Activated T-cell treated with anti-CD3 and anti-CD28 coated beads for 24 hours (primary cell): Measurements from ENCODE around the gene ZNF492.
"Not testable (repeated sequence)": the region's sequence is repeated elsewhere in the genome, so short reads cannot be mapped to it uniquely, and the experiment has no call there.

Experiments used
- DNase-seq: peaks from one replicate; pipeline ENCODE4 v3.0.0-alpha.2; 2020; ENCODE audit warnings: low read depth

ZNF492 gene

DNA sequence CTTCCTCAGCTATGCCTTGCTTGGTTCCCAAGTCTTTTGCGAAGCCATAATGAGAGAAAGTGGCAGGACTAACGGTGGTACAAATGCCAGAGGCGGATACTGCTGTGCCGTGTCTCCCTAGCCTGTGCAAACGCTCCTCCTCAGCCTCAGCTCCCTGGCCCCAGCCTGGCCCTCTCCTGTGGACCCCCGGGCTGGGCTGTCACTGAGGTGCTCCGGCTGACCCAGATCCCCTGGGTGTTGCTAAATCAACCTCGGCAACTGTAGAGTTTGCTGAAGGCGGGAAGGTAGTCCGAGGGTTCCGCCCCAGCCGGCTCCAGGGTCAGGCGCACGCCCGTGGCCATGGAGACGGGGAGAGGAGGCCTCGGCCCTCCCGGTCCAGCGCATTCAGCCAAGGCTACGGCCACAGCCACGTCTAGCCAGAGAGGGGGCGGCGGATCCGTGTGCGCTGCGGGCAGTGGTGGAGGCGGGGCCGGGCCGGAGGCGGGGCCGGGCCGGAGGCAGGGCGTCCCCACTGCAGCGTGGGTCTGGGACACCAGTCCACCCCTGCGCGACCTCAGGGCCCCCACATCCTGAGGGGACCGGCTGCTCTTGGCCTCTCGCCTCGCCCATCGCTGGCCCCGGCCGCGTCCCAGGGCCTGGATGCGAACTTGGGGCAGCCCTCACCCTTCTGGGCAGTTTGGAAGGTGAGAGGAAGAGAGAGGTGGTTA, 16.4 kb upstream of the ZNF492 start:
- no peak for DNase-seq

GRCh38 chr19:22619371-22619770, 14.8 kb upstream of the ZNF492 start:
- no peak for DNase-seq

- no peak for DNase-seq
These were observed 14.2 kb upstream of the ZNF492 start for GRCh38 chr19:22619932-22620331.

- DNase-seq = no peak
These were observed 13.7 kb upstream of the ZNF492 start for GRCh38 chr19:22620401-22620800.

GRCh38 chr19:22620912-22621311, 13.2 kb upstream of the ZNF492 start:
- DNase-seq = no peak

GRCh38 chr19:22622020-22622419, 12.1 kb upstream of the ZNF492 start:
- DNase-seq = no peak

DNA sequence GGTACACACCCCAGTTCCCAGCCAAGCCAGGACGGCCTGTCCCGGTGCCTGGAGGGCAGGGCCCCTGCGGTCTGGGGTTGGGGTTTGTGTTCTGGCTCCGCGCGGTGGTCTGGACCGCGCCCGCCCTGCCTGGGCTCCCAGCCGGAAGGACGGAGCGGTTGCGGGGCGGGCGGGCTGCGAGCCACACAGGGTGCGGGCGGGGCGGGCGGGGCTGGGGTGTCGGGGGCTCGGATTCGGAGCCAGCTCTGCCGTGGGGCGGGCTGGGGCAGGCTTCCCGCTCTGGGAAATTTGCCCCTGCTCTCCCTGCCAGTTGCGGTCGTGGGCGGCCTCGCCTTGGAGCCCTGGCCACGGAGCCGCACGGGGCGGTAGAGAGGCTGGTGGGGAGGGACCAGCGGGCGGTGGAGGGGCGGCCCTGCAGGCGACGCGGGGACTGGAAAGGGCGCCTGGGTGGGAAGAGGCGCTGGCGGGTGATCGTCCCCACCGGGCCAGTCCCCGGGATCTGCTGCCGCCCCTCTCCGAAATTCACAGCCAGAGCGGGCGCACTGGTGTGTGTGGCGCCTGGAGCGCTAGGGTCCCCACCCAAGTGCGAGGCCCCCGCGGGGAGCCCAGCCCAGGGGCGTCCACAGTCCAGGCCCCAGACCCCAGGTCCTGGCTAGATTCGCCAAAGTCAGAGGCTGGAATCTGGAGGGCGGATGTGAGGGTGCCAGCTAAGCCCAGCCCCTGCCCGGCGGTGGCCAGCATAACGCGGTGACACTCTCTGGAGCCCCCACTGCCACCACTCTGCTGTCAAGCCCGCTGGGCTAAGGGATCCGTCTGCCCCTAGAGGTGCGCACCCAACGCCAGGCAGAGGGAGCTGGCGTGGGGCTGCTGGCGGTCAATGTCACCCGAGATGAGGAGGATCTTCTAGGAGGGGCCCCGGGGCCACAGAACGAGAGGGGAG, 11.0 kb upstream of the ZNF492 start:
- DNase-seq = no peak

- no peak for DNase-seq
These were observed 10.3 kb upstream of the ZNF492 start for GRCh38 chr19:22623841-22624221.

GRCh38 chr19:22625266-22626035, 8.7 kb upstream of the ZNF492 start:
- no peak for DNase-seq

DNA sequence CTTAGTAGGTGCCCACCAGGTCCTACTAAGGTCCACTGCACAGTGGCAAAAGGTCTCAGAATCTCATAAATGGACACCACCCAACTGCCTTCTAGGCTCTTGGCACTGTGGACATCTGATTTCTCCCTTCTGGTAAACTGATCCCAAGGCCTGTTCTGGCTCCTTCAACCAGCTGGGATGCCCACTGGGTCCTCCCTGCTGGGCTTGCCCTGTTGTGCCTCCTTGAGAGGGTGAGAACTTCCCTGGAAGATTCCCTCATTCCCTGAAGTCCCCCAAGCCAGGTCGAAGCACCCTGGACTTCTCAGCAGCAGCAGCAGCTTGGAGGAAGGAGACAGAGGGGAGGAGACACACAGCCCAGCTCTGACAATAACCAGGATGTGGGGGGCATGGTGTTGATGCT, 6.6 kb upstream of the ZNF492 start:
- DNase-seq = no peak

DNA sequence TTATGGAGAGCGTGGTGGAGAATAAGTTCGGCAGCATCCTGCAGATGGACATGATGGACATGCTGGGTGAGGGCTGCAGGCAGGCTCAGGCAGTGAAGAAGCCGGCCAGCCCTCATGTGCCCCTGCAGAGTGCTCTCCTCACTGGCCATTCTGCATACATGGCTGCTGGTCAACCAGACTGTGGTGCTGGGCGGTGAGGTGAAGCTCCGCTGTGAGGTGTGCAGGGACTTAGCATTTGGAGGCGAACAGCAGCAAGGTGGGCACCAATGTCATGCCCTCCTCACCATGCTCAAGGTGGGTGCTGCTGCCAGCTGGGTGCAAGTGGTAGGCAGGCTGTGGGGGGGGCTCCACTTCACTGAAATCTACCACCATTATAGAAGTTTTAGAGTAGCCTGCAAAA, 5.7 kb upstream of the ZNF492 start:
- no peak for DNase-seq

DNA sequence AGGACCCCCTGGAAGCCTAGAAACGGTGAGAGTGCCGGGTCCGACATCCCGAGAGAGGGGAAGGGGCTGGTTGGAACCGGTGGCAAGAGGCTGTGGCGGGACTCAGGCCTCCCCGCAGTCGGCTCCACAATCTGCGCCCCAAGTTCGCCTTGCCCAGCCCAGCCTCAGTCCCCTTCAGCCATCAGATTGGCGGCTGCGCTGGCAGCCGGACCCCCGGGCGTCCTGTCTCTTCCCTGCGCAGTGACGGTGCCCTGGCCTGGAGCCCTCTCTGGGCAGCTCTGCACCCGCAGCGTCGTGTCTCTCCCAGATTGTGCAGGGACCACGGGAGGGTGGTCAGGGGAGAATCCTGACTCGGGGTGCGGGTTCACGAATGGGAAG, 315 bp downstream of the ZNF492 start:
- DNase-seq = no peak

DNA sequence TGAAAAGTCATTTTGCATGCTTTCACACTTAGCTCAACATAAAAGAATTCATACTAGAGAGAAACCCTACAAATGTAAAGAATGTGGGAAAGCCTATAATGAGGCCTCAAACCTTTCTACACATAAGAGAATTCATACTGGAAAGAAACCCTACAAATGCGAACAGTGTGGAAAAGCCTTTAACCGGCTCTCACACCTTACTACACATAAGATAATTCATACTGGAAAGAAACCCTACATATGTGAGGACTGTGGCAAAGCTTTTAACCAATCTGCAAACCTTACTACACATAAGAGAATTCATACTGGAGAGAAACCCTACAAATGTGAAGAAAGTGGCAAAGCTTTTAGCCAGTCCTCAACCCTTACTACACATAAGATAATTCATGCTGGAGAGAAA, 51.4 kb downstream of the ZNF492 start:
- DNase-seq = not testable (repeated sequence)

- DNase-seq = not testable (repeated sequence)
These were observed 68.5 kb downstream of the ZNF492 start for GRCh38 chr19:22702661-22703060.

DNA sequence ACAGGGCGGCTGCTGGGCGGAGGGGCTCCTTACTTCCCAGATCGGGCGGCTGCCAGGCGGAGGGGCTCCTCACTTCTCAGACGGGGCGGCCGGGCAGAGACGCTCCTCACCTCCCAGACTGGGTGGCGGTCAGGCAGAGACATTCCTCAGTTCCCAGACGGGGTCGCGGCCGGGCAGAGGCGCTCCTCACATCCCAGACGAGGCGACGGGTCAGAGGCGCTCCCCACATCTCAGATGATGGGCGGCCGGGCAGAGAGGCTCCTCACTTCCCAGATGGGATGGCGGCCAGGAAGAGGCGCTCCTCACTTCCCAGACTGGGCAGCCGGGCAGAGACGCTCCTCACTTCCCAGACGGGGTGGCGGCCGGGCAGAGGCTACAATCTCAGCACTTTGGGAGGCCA, 69.0 kb downstream of the ZNF492 start:
- not testable (repeated sequence) for DNase-seq

- no peak for DNase-seq
These were observed 74.9 kb downstream of the ZNF492 start for GRCh38 chr19:22708983-22709382.
